K562 (cell line): ENCODE measurements around the gene NCBP2. TPM values are rescaled to one million over a fixed set of nuclear protein-coding genes. Genes with fewer than 3 reads are reported as not detected.
A peak's percentile ranks its signal among the peaks of the same experiment; 100 is the strongest.

ENCODE experiments used
- ATAC-seq: fragments of 200-7000 bp; cut with Tn5 transposase; 3 replicates; pipeline ENCODE4 v1.9.1; 2020; ENCODE audit warnings: moderate library complexity
- BruUV-seq: library from RNA; stranded (reverse); fragments of 400-500 nt; replicated peaks from 2 replicates; lab custom pipeline; 2021; lab: Mats Ljungman, UMichigan
- CTCF ChIA-PET: fragments of 300-600 bp; formaldehyde crosslinking; extraction: SDS; loops from one replicate; lab custom pipeline; 2021; ENCODE audit warnings: low intra/inter-chr PET ratio; lab: Yijun Ruan, JAX
- POLR2A ChIA-PET: fragments of 300-600, 350-650 bp; sonication (Branson Sonifier 250); formaldehyde crosslinking; extraction: SDS; loops from one replicate; lab custom pipeline; 2021; ENCODE audit warnings: antibody characterized with exemption, inconsistent platforms; lab: Yijun Ruan, JAX
- DNase-seq, 4 experiments: peaks; one replicate each; pipeline versions ENCODE4 v3.0.0 to v3.0.0-alpha.2; 2011 to 2018; ENCODE audit warnings: low spot score in 3 of 4, mixed read lengths in 3 of 4; ENCODE audit errors: extremely low read depth in 1 of 4
- FAIRE-seq: peaks from 2 replicates; lab custom pipeline; 2011; peaks lifted over from hg19 to GRCh38; lab: Jason Lieb, UNC
- H2AFZ ChIP-seq: 2 replicates; pipeline ENCODE4 v1.6.0; 2011; ENCODE audit warnings: low read depth, low read length, control low read depth, inconsistent platforms
- H3K27ac ChIP-seq: fragments of 200-600 bp; 3 replicates; pipeline ENCODE4 v1.8.0; 2011; ENCODE audit warnings: low read depth, mild to moderate bottlenecking, control low read depth, inconsistent platforms, low read length, moderate library complexity, mixed read lengths; ENCODE audit errors: extremely low read depth
- H3K27me3 ChIP-seq, 2 experiments: fragments of 300-600 bp in 1 of 2; 2 replicates in 1 of 2; 3 replicates in 1 of 2; pipeline versions ENCODE4 v1.6.0 to v1.8.0; 2011; ENCODE audit warnings: inconsistent platforms in 2 of 2, low read length in 2 of 2, mild to moderate bottlenecking in 1 of 2, mixed read lengths in 1 of 2, moderate library complexity in 1 of 2; ENCODE audit not compliant: control insufficient read depth in 2 of 2, insufficient read depth in 2 of 2
- H3K36me3 ChIP-seq: fragments of 300-600 bp; 3 replicates; pipeline ENCODE4 v1.8.0; 2011; ENCODE audit warnings: mild to moderate bottlenecking, low read length, inconsistent platforms; ENCODE audit not compliant: control insufficient read depth, insufficient read depth
- H3K4me1 ChIP-seq, 2 experiments: fragments of 200-600 bp in 1 of 2; replicated peaks in 1 of 2; 2 replicates in 1 of 2; 3 replicates in 1 of 2; pipeline versions ENCODE4 v1.5.1 to v1.8.0; 2011; ENCODE audit warnings: inconsistent platforms in 2 of 2, low read length in 2 of 2, mild to moderate bottlenecking in 1 of 2, mixed read lengths in 1 of 2, moderate library complexity in 1 of 2; ENCODE audit not compliant: control insufficient read depth in 2 of 2, insufficient read depth in 2 of 2
- H3K4me2 ChIP-seq: 2 replicates; pipeline ENCODE4 v1.6.1; 2011; ENCODE audit warnings: low read length, control low read depth, inconsistent platforms, mixed read lengths; ENCODE audit not compliant: insufficient read depth
- H3K4me3 ChIP-seq: fragments of 200-600 bp; sonication (generic), shearing (Covaris generic); 2 replicates; pipeline ENCODE4 v1.5.1; 2016; ENCODE audit warnings: control low read depth, inconsistent platforms
- H3K79me2 ChIP-seq: fragments of 200-600 bp; 3 replicates; pipeline ENCODE4 v1.8.0; 2011; ENCODE audit warnings: low read length, inconsistent platforms; ENCODE audit not compliant: control insufficient read depth, insufficient read depth
- H3K9ac ChIP-seq, 2 experiments: 2 replicates each; pipeline versions ENCODE4 v1.6.0 to v1.6.1; 2011; ENCODE audit warnings: low read depth in 2 of 2, low read length in 2 of 2, control low read depth in 1 of 2, inconsistent platforms in 1 of 2, mild to moderate bottlenecking in 1 of 2, mixed read lengths in 1 of 2; ENCODE audit not compliant: insufficient read depth in 1 of 2
- H3K9me1 ChIP-seq: one replicate; pipeline ENCODE4 v1.6.0; 2011; ENCODE audit warnings: inconsistent platforms, mild to moderate bottlenecking, low read length, moderate library complexity; ENCODE audit not compliant: control insufficient read depth, insufficient read depth
- H3K9me3 ChIP-seq: replicated peaks from 2 replicates; pipeline ENCODE4 v1.5.1; 2011; ENCODE audit warnings: low read depth, low read length, inconsistent platforms; ENCODE audit not compliant: control insufficient read depth, insufficient read depth
- H4K20me1 ChIP-seq: replicated peaks from 2 replicates; pipeline ENCODE4 v1.6.1; 2011; ENCODE audit warnings: low read length, inconsistent platforms, mixed read lengths; ENCODE audit not compliant: control insufficient read depth, insufficient read depth
- DNMT1 ChIP-seq: fragments of 450-650 bp; IDR thresholded peaks from 2 replicates; pipeline ENCODE4 v1.6.1; 2016; ENCODE audit warnings: antibody characterized with exemption, mild to moderate bottlenecking
- TFAP4 ChIP-seq: sonication (generic); formaldehyde crosslinking; IDR thresholded peaks from 2 replicates; pipeline ENCODE4 v1.8.0; 2022; ENCODE audit warnings: missing genetic modification reagents, mild to moderate bottlenecking, moderate library complexity, borderline replicate concordance
- WGBS: fragments of 100-300 bp; shearing (Covaris generic); methylation state at CpG from one replicate; pipeline ENCODE4 v1.1.6; 2016; ENCODE audit warnings: low coverage, mixed read lengths; ENCODE audit not compliant: insufficient coverage; ENCODE audit errors: missing lambda C conversion rate; 5-methylcytosine and 5-hydroxymethylcytosine counted together
- in situ Hi-C: fragments of 300-500 bp; cut with MboI; formaldehyde crosslinking; loops from 4 replicates; pipeline ENCODE4 v1.15.0; 2018; ENCODE audit warnings: inconsistent platforms, mixed read lengths
- intact Hi-C: fragments of 100-400 bp; cut with micrococcal nuclease; formaldehyde crosslinking; loops from 2 replicates; pipeline ENCODE4 v1.14.2; 2022
- polyA plus RNA-seq, 8 experiments: library from polyadenylated mRNA; depleted of rRNA in 4 of 8; stranded (reverse) in 5 of 8; unstranded in 3 of 8; fragments of >200 nt; fragmentation: Nextera tagmentation in 2 of 8; fragmentation: Illumina TruSeq in 1 of 8; extraction: Ambion mirVana in 2 of 8; extraction: Trizol in 1 of 8; gene quantifications; 2 replicates each; pipeline versions ENCODE4 v1.2.1 to v1.2.3, GENCODE V29; 2011 to 2014; ENCODE audit warnings: inconsistent platforms in 1 of 8, missing spikeins in 1 of 8
- total RNA-seq, 7 experiments: library from RNA; depleted of rRNA in 6 of 7; stranded (reverse); fragments of >200 nt in 6 of 7; fragmentation: Illumina TruSeq in 2 of 7; extraction: Trizol in 2 of 7; gene quantifications; 2 replicates each; pipeline versions ENCODE4 v1.2.1 to v1.2.3, GENCODE V29; 2011 to 2021; ENCODE audit warnings: low replicate concordance in 1 of 7

NCBP2 gene
- total and polyA plus RNA-seq, 9 of the 15 experiments (the other 6 are each of a cell fraction or from before 2014, with no cell fraction given), result 56.4 to 102 (median 82.3) TPM

- Histone ChIP-seq H3K9ac (peak overlapping the region in 1 of 2 experiments; percentile 28; a peak in 2 of 4 replicates), H3K27me3 (peaks cover 0 to 4% of the 10 kb centered on the region in 2 experiments; a peak in 1 of 5 replicates), H3K27ac (no peak overlapping the region), H2AFZ (peak overlapping the region; percentile 80), H3K36me3 (peaks cover 15% of the 10 kb centered on the region; the same call in 1 of the 3 replicates), H3K79me2 (peaks cover 21% of the 10 kb centered on the region), H3K4me3 (no peak overlapping the region), H3K4me1 (peaks cover 2 to 20% of the 10 kb centered on the region in 2 experiments; a peak in 4 of 5 replicates), H4K20me1 (no peaks in the 10 kb centered on the region), H3K9me3 (no peaks in the 10 kb centered on the region), H3K9me1 (no peaks in the 10 kb centered on the region), H3K4me2 (no peak overlapping the region)
- ATAC-seq (peak; percentile 35; the same call in 2 of the 3 replicates), DNase-seq (no peak), FAIRE-seq (no peak)
- ChIA-PET POLR2A (interaction anchor here (0.6 to 0.8 kb wide), 2 partner anchors 10 to 12 kb away, joined by 3 read pairs; no protein-coding TSS in a partner anchor), CTCF (no interaction called here)
- intact Hi-C loops (loop anchor here (10.0 kb wide), 2 partner anchors 233 to 423 kb away; partner anchors contain the start of genes CEP19 and PIGX), in situ Hi-C loops (no loop called here)
- WGBS, result 78% methylated on average over 22 of the region's 28 CpGs
- TF ChIP-seq DNMT1, result no peak
- 0 out of 2 replicates have a peak, but pooled peaks have one; percentile 20 for TF ChIP-seq TFAP4 (CRISPR knock-in tag)
- no TSS peak for BruUV-seq
Observed at GRCh38 chr3:196947860-196948441, 5.6 kb upstream of the NCBP2 start.
